Uterus (tissue), 4 donors: Measurements from ENCODE around the gene FGA. TPM values are rescaled to one million over a fixed set of nuclear protein-coding genes. Genes with fewer than 3 reads are reported as not detected.

Experiments used
- DNase-seq, 2 donors: peaks; one replicate each; pipeline ENCODE4 v3.0.0-alpha.2; 2019 to 2020
- H3K27ac ChIP-seq, 2 donors: fragments of 200-600 bp; sonication (generic); 1 replicate in 1 of 2; 2 replicates in 1 of 2; pipeline ENCODE4 v1.5.1; 2016 to 2018
- H3K27me3 ChIP-seq, 2 donors: fragments of 200-600 bp; sonication (generic); one replicate each; pipeline ENCODE4 v1.5.1; 2018 to 2019; ENCODE audit warnings: control low read depth in 1 of 2
- H3K36me3 ChIP-seq, 2 donors: fragments of 200-600 bp; sonication (generic); one replicate each; pipeline ENCODE4 v1.5.1; 2019; ENCODE audit warnings: control low read depth in 1 of 2
- H3K4me1 ChIP-seq, 2 donors: fragments of 200-600 bp; sonication (generic); one replicate each; pipeline ENCODE4 v1.5.1; 2018 to 2019; ENCODE audit warnings: control low read depth in 1 of 2
- H3K4me3 ChIP-seq, 2 donors: fragments of 200-600 bp; sonication (generic); 1 replicate in 1 of 2; 2 replicates in 1 of 2; pipeline ENCODE4 v1.5.1; 2018 to 2019; ENCODE audit warnings: mild to moderate bottlenecking in 1 of 2
- H3K9me3 ChIP-seq, 2 donors: fragments of 200-600 bp; sonication (generic); one replicate each; pipeline ENCODE4 v1.5.1; 2019; ENCODE audit warnings: control low read depth in 1 of 2
- POLR2A ChIP-seq, 2 donors: fragments of 450-650 bp; IDR thresholded peaks; one replicate each; pipeline ENCODE4 v1.6.1; 2016; ENCODE audit warnings: antibody characterized with exemption in 2 of 2, mild to moderate bottlenecking in 1 of 2, moderate library complexity in 1 of 2
- intact Hi-C: fragments of 100-400 bp; cut with DNase I; formaldehyde crosslinking; loops from one replicate; pipeline ENCODE4 v1.15.1; 2023; ENCODE audit warnings: low total_unique reads
- total RNA-seq, 4 donors: library from RNA; depleted of rRNA in 3 of 4; stranded (reverse); fragments of >200 nt in 3 of 4; gene quantifications; one replicate each; pipeline versions ENCODE4 v1.1.0 to v1.2.4, GENCODE V29; 2014 to 2023
- TF ChIP-seq, protein P1 (sequence below), 4 experiments: fragments of 200-600 bp in 2 of 4; fragments of 450-650 bp in 2 of 4; sonication (generic) in 2 of 4; IDR thresholded peaks; one replicate each; pipeline ENCODE4 v1.5.1; 2016 to 2019; ENCODE audit warnings: antibody characterized with exemption in 4 of 4, mild to moderate bottlenecking in 2 of 4, moderate library complexity in 1 of 4
- donor health status: DM: yes; HTN: yes; CAD: no.

The FGA gene
- total RNA-seq, 4 donors from 2014 or later: 1.6 TPM; not detected in 3

GRCh38 chr4:154625971-154626370 is 35.4 kb upstream of the FGA start:
- Histone ChIP-seq H3K4me3 (no peak overlapping the region), H3K4me1 (no peaks in the 10 kb centered on the region), H3K36me3 (no peaks in the 10 kb centered on the region), H3K9me3 (no peaks in the 10 kb centered on the region), H3K27me3 (no peaks in the 10 kb centered on the region), H3K27ac (no peak overlapping the region)
- intact Hi-C loops: no loop called here
- TF ChIP-seq, protein P1, sequence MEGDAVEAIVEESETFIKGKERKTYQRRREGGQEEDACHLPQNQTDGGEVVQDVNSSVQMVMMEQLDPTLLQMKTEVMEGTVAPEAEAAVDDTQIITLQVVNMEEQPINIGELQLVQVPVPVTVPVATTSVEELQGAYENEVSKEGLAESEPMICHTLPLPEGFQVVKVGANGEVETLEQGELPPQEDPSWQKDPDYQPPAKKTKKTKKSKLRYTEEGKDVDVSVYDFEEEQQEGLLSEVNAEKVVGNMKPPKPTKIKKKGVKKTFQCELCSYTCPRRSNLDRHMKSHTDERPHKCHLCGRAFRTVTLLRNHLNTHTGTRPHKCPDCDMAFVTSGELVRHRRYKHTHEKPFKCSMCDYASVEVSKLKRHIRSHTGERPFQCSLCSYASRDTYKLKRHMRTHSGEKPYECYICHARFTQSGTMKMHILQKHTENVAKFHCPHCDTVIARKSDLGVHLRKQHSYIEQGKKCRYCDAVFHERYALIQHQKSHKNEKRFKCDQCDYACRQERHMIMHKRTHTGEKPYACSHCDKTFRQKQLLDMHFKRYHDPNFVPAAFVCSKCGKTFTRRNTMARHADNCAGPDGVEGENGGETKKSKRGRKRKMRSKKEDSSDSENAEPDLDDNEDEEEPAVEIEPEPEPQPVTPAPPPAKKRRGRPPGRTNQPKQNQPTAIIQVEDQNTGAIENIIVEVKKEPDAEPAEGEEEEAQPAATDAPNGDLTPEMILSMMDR (IDR thresholded peaks at IDR 0.05): no peak
- no peak for TF ChIP-seq POLR2A (IDR thresholded peaks at IDR 0.05)
- DNase-seq: no peak

DNA sequence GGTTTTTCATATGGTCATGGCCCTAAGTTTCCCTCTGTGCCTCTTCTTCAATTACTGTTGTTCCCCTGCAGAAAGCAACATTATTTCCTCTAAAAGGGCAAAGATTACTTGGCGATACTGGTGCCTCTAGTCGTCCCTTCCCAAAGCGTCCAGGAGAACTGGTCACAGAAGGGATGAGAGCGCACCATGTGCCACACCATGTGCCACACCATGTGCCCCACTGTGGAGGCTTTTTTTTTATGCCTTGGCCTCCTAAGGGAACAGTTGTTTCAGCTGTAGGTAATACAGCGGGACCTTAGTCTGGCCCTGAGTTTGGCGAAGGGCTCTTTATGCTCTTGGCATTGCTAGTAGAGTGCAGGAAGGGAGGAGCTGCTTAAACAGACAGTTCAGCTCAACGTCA is 33.5 kb upstream of the FGA start:
- Histone ChIP-seq H3K4me1 (no peaks in the 10 kb centered on the region), H3K4me3 (no peak overlapping the region), H3K36me3 (no peaks in the 10 kb centered on the region), H3K27me3 (no peaks in the 10 kb centered on the region), H3K9me3 (no peaks in the 10 kb centered on the region), H3K27ac (no peak overlapping the region)
- no peak for TF ChIP-seq POLR2A (IDR thresholded peaks at IDR 0.05)
- TF ChIP-seq, protein P1 (IDR thresholded peaks at IDR 0.05): no peak
- DNase-seq: no peak
- intact Hi-C loops: no loop called here

DNA sequence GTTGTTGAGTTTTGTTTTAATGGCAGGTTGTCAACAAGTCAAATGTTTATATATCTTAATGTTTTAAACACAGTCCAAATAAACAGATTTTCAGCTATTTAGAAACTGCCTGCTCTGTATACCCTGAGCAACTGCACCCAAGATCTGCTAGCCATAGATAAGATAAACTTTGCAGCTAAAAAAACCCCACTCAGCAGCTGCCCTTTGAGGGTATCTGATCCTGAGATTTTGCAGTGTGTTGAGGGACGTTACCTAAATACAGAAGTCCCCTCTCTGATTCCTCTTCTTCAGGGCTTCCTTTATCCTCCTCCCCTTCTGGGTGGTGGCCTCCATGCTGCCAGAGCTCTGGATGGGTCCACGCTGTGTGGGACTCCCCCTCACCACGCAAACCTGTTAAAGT is 32.9 kb upstream of the FGA start:
- TF ChIP-seq POLR2A (IDR thresholded peaks at IDR 0.05): no peak
- H3K27me3 ChIP-seq: no peaks in the 10 kb centered on the region

DNA sequence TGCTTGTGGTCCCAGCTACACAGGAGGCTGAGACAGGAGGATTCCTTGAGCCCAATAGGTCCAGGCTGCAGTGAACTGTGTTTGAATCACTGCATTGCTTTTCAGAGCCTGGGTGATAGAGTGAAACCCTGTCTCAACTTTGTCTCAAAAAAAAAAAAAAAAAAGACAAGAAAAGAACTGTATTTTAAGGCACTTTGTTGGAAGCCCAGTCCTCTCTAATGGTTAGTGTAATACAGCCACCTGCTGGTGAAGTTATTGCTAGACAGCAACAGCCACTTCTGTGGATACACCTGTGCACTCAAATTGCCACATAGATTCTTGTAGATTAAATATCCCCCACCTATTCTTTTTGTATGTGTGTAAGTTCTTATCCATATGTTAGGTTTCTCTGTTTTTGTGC is 32.1 kb upstream of the FGA start:
- no peaks in the 10 kb centered on the region for H3K9me3 ChIP-seq
- H3K36me3 ChIP-seq: no peaks in the 10 kb centered on the region
- no peak for DNase-seq
- H3K27me3 ChIP-seq: no peaks in the 10 kb centered on the region
- H3K4me1 ChIP-seq: no peaks in the 10 kb centered on the region
- TF ChIP-seq, protein P1 (IDR thresholded peaks at IDR 0.05): peak in 2 of 4 experiments; percentile 22 to 46
- TF ChIP-seq POLR2A (IDR thresholded peaks at IDR 0.05): no peak
- intact Hi-C loops: no loop called here
- H3K27ac ChIP-seq: no peak overlapping the region
- H3K4me3 ChIP-seq: no peak overlapping the region

More for the DNA sequence above, 32.9 kb upstream of the FGA start:
- H3K27ac ChIP-seq: no peak overlapping the region
- no peaks in the 10 kb centered on the region for H3K36me3 ChIP-seq
- H3K4me1 ChIP-seq: no peaks in the 10 kb centered on the region
- intact Hi-C loops: no loop called here
- no peak for DNase-seq
- H3K9me3 ChIP-seq: no peaks in the 10 kb centered on the region
- H3K4me3 ChIP-seq: no peak overlapping the region

DNA sequence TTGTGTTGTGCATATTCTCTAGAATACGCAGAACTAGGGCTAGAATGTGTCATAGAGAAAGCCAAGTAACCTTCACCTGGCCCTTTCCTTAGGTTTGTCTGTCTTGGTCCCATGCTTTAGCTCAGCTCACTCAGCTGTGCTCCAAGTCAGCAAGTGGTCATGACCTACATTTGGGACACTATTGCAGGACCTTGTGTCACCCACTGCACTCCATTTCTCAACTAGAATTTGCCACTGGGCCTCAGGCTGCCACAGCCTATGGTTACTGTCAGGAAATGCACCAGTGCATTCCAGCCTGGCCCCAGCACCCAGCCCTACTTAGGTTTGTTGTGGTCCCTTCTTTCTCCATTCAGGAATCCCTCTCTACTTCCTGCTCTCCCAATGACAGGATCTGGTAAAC is 29.6 kb upstream of the FGA start:
- no peak for TF ChIP-seq POLR2A (IDR thresholded peaks at IDR 0.05)
- TF ChIP-seq, protein P1 (IDR thresholded peaks at IDR 0.05): no peak
- DNase-seq: no peak
- Histone ChIP-seq H3K4me3 (no peak overlapping the region), H3K9me3 (no peaks in the 10 kb centered on the region), H3K4me1 (no peaks in the 10 kb centered on the region), H3K27ac (no peak overlapping the region), H3K36me3 (no peaks in the 10 kb centered on the region), H3K27me3 (no peaks in the 10 kb centered on the region)
- intact Hi-C loops: no loop called here

GRCh38 chr4:154618708-154619315 is 28.3 kb upstream of the FGA start:
- Histone ChIP-seq H3K27ac (no peak overlapping the region), H3K9me3 (no peaks in the 10 kb centered on the region), H3K27me3 (no peaks in the 10 kb centered on the region), H3K4me3 (no peak overlapping the region), H3K4me1 (no peaks in the 10 kb centered on the region), H3K36me3 (no peaks in the 10 kb centered on the region)
- TF ChIP-seq POLR2A (IDR thresholded peaks at IDR 0.05): no peak
- TF ChIP-seq, protein P1 (IDR thresholded peaks at IDR 0.05): peak in 1 of 4 experiments; percentile 21
- no peak for DNase-seq
- intact Hi-C loops: no loop called here
